Measurements from ENCODE around the gene MRPL41.
A peak's percentile ranks its signal among the peaks of the same experiment; 100 is the strongest.

Gene MRPL41

DNA sequence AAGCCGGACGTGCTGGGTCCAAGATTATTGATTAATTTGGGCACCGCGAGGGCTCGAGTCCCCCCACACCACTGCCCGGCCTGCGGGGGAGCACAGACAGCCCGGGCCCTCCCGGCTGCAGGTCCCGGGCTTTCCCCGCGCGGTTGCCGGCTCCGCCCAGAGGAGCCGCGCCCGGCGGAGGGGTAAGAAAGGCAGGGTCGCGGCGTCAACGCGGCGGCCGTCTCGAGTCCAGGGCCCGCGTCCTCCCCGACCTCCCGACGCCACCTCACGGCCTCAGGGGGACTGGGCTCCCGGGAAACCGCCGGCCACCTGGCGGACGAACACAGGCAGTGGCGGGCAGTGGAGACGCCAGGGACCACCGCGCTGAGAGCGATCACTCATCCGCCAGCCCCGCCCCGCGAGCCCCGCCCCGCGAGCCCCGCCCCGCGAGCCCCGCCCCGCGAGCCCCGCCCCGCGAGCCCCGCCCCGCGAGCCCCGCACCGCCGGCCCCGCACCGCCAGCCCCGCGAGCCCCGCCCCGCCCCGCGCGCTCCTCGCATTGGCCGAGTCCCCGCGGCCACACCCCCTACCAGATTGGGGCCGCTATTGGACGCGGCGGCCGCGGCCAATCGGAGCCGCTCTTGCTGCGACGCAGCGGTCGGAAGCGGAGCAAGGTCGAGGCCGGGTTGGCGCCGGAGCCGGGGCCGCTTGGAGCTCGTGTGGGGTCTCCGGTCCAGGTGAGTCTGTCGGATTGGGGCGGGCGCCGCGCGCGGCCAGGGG, at the start of gene MRPL41:
Gene MRPL41 (plus strand): TSS at position 616 of the 758 bp plus-strand sequence. CDS start 203 bp downstream, outside the sequence.
- TF ChIP-seq, protein P1, sequence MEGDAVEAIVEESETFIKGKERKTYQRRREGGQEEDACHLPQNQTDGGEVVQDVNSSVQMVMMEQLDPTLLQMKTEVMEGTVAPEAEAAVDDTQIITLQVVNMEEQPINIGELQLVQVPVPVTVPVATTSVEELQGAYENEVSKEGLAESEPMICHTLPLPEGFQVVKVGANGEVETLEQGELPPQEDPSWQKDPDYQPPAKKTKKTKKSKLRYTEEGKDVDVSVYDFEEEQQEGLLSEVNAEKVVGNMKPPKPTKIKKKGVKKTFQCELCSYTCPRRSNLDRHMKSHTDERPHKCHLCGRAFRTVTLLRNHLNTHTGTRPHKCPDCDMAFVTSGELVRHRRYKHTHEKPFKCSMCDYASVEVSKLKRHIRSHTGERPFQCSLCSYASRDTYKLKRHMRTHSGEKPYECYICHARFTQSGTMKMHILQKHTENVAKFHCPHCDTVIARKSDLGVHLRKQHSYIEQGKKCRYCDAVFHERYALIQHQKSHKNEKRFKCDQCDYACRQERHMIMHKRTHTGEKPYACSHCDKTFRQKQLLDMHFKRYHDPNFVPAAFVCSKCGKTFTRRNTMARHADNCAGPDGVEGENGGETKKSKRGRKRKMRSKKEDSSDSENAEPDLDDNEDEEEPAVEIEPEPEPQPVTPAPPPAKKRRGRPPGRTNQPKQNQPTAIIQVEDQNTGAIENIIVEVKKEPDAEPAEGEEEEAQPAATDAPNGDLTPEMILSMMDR (IDR thresholded peaks at IDR 0.05; ENCODE audit: borderline replicate concordance, insufficient read depth, low read depth, low read length) = peak; percentile 57

DNA sequence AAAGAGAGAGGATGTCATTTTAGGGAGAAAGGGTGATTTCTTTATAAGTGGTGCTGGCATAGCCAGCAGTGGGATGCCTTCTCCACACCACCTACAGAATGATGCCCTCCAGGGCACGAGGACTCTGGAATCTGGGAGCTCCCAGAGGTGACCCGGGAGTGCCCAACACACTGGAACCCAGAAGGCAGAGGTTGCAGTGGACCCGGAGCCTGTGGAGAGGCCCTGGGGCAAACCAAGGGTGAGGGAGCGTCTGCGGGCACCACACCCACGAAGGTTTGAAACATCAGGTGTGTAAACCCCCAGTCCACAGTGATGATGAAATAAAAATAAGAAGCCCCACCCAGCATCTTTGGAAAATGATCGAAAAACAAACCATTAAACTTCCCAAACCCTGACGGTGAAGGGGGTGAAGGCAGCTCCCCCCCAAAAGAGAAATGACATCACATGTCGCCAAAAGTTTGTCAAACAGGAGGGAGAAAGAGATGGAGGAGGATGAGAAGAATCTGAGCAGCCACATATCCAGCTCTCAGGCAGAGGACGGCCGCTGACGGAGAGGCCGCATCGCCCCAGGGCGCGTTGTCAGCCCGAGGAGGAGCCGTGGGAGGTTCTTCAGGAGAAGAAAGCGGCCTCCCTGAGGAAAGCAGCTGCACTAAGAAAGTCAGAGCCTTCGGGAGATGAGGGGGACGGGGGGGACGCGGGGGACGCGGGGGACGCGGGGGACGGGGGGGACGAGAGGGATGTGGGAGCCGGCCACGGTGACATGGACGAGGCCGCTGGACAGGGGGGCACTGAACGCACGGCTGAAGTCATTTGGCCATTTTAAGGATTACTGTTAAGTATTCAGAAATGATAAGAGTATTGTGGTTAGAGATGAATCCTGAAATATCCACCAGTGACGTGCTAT, 49.4 kb upstream of the MRPL41 start:
- TF ChIP-seq, protein P1 (IDR thresholded peaks at IDR 0.05; ENCODE audit: borderline replicate concordance, insufficient read depth, low read depth, low read length) = no peak
- H3K4me3 ChIP-seq (ENCODE audit: low read depth, low read length) = no peak overlapping the region

More for the DNA sequence above, at the start of gene MRPL41:
- H3K4me3 ChIP-seq (ENCODE audit: low read depth, low read length) = peak within 1 kb of the TSS; percentile 69

- H3K4me3 ChIP-seq (ENCODE audit: low read depth, low read length) = no peak overlapping the region
- TF ChIP-seq, protein P1 (IDR thresholded peaks at IDR 0.05; ENCODE audit: borderline replicate concordance, insufficient read depth, low read depth, low read length) = no peak
These were observed 47.3 kb upstream of the MRPL41 start for GRCh38 chr9:137504432-137504777.

GRCh38 chr9:137505421-137506140, 46.1 kb upstream of the MRPL41 start:
- no peak overlapping the region for H3K4me3 ChIP-seq (ENCODE audit: low read depth, low read length)
- TF ChIP-seq, protein P1 (IDR thresholded peaks at IDR 0.05; ENCODE audit: borderline replicate concordance, insufficient read depth, low read depth, low read length) = no peak

GRCh38 chr9:137506274-137506673, 45.4 kb upstream of the MRPL41 start:
- no peak overlapping the region for H3K4me3 ChIP-seq (ENCODE audit: low read depth, low read length)
- TF ChIP-seq, protein P1 (IDR thresholded peaks at IDR 0.05; ENCODE audit: borderline replicate concordance, insufficient read depth, low read depth, low read length) = no peak

DNA sequence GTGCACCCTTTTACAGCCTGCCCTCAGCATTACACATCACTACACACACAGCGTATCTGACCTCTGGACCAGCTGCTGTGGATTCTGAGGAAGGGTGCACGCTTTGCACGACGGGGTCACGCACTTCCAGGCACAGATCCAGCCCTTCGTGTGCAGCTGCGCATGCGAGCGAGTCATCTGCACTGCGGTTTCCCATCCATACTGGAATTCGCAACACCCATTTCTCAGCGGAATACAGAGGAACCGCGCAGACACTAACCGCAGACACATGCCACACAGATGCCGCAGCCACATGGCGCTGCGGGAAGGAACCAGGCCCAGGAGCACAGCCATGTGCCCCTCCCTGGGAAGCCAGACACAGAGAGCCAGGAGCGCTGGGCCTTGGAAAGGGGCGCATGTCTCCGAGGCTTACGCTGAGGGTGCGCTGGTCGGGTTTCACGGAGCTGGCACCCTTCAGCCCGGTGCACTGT, 44.9 kb upstream of the MRPL41 start:
- no peak overlapping the region for H3K4me3 ChIP-seq (ENCODE audit: low read depth, low read length)
- TF ChIP-seq, protein P1 (IDR thresholded peaks at IDR 0.05; ENCODE audit: borderline replicate concordance, insufficient read depth, low read depth, low read length) = no peak
